GM19438 (cell line): ENCODE data around the gene RALB.
"Not testable (repeated sequence)": the region's sequence is repeated elsewhere in the genome, so short reads cannot be mapped to it uniquely, and the experiment has no call there.

Experiments
- ATAC-seq: cut with Tn5 transposase; IDR thresholded peaks from one replicate; pipeline ENCODE4 v1.9.1; 2021; ENCODE audit warnings: low read depth; ENCODE audit not compliant: unreplicated experiment

The RALB gene

DNA sequence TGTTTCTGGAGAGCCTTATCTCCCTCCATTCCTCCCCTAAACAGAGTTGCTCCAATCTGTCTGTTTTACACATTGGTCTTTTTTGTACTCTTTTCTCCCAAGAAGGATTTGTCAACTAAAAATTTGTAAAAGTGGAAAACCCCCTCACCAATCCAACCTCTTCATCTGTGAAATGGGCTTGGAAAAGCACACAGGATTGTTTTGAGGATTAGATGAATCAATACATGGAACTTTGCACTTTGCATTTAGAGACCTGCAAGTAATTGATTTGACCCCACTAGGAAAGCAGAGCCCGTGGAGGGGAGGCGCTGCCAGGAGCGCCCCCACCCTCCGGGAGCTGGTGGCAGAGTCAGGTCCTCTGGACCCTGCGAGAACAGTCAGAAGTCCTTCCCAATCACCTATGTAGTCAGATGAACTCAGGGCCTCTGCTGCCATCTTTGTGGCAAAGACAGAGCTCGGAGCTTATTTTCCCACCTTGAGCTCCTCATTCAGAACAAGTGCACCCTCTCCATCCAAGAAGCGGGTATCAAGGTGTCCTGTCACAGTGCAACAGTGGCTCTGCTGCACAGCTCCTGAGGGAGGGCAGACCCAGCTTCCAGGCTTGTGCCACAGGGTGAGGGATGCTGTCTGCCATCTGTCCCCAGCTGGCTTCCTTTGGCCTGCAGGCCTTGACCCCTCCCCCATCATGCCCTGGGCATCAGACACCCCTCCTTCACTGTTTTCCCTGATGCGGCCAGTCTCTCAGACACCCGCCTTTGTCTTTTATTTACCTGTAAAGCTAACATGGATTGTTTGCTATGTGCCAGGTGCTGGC, 27.7 kb upstream of the RALB start:
- ATAC-seq = no peak

DNA sequence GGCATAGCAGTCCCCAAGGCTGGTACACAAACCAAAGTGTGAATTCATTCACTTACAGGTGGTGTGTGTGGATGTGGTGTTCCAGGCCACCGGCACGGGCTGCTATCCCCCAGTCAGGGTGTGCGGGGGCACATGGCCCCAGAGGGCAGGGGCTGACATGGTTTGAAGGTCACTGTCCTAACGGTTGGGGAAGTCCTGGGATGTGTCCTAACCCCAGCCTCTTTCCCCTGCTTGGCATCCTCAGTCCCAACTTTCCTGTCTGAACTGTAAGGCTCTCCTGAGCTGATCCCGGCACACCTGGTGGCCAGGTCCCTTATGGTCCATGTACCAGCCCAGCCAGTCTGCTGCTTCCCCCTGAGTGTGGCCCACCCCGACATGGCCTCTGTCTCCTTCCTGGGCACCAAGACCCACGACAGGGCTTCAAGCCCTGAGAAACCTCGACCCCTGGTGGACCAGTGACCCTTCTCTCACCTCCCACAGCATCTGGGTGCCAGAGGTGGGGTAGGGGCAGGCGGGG, 27.0 kb upstream of the RALB start:
- ATAC-seq = no peak

DNA sequence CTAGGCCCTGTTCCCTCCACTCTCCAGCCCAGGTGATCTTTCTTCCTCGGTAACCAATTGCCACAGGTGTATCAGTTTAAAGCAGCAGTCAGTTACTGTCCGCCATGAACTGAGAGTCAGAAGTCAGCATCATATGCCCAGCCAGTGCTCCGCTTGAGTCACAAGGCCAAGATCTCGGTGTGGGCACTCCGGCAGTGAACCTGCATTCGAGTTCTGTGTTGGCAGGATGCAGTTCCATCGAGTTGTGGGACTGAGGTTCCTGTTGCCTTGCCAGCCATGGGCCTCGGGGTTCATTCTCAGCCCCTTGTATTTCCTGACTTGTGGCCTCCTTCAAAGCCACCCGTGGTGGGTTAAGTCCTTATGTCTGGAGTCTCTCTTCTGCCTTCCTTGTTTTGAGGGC, 26.3 kb upstream of the RALB start:
- no peak for ATAC-seq

DNA sequence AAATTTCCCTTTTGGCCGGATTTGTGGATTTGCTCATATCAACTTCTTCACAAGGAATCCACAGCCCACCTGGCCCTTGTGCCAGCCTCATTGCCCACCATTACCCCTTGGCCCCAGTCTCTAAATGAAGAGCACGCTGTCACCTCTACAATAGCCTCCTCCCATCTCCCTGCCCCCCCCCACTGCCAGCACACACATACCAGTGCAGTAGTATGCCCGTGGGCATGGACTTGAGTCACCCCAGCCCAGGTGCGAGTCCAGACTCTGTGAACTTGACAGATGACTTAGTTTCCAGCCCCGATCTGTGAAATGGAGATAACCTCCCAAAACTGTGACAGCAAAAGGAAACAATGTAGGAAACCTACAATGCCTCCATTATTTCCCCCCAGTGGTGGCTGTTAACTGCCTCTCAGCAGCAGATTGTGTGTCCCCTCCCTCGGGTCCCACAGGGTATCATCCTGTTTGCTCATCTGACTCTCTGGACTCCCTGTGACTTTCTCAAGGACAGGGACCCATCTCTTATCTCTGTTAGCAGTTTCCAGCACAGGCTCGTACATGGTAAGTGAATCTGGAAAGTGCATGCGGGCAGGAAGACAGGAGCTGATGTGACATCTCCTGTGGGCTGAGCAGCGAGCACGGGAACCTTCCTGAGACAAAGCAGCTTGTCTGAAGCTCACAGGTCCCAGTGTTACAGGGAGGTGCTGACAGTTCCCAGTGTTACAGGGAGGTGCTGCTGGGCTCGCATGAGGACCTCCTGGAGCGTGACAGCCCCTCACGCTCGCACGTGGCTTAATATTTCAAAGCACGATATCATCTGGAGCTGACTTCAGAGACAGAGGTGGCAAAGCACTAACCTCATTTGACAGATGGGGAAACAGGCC, 25.3 kb upstream of the RALB start:
- no peak for ATAC-seq

DNA sequence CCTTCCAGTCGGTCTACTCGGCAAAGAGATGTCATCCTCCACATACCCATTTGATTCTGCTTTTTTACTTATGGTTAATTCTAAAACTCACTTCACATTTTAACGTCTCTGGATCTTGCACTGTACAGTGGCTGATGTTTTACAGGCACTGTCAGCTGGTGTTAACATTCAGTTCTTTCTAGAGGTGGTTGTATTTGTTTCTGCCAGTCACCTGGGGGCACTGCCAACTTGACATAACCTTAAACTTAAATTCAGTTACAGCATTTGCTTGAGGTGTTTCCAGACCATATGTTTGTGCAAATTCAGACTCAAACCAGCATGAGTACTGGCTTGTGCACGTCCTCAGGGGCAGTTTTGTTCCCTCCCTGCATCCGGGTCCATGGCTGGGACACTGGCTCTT, 24.1 kb upstream of the RALB start:
- no peak for ATAC-seq

DNA sequence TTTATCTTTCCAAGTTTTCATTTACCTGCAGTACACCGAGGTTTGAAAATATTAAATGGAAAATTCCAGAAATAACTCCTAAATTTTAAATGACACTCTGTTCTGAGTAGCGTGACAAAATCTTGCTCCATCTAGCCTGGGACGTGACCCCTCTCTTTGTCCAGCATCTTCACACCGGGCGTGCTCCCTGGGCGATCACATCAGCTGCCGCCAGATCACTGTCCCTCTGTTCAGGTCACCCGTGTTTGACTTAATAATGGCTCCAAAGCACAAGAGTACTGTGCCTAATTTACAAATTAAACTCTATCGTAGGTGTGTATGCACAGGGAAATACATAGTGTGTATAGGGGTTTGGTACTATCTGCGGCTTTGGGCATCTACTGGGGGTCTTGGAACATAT, 23.3 kb upstream of the RALB start:
- ATAC-seq = no peak

DNA sequence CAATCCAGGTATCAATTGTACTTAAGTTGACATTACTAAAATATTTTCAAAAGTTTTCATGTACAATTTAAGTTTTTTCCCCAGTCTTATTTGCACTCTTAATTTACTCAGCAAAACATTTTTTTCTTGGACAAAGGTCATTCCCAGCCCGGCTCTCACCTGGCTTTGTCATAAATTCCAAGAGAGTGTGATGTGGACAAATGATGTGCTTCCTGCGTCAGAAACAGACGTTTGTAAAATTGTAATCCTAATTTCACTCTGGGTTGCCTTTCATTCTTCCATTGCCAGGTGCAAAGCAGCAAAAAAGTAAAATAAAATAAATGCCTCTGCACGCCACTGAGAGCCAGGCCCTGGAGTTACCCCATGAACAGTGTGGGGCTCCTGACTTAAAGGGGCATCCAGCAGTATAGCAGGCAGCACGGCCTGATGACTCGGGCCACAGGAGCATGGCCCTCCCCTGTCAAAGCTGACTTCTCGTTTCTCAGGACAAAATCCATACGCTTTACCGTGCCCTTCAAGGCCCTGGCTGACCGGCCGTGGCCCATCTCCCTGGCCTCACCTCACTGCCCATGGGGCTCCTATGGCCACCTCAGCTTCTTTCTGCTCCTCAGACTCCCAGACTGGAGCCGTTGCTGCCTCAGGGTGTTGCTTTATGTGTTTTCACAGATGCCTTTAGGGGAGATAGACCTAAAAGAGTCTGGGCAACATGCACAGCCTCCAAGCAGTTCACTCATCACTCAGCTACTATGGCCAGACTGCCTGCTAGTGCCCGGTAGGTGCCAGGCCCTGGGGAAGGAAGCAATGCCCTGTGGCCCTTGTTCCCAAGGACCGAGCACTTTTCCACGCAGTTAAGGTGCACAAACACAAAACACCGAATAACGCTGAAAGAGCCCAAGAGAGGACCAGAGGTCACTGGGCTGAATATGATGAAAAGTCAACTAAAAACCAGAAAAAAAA, 21.9 kb upstream of the RALB start:
- ATAC-seq = no peak

DNA sequence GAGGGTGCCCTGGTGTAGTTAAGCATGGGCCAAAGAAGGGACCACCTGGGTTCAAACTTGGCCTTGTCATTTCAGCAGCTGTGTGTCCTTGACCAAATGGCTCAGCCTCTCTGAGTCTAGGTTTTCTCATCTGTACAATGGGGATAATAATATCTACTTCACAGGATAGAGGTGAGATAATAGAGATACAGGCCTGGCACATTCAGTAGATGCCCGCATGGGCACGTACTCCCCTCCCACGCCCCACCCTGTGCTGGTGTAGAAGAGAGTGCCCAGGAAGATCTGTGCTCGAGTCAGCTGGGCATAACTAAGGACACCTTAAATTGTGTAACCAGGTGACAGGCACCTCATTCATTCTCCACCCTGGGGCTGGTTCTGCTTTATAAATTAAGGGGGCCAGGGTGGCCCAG, 21.1 kb upstream of the RALB start:
- ATAC-seq = no peak

DNA sequence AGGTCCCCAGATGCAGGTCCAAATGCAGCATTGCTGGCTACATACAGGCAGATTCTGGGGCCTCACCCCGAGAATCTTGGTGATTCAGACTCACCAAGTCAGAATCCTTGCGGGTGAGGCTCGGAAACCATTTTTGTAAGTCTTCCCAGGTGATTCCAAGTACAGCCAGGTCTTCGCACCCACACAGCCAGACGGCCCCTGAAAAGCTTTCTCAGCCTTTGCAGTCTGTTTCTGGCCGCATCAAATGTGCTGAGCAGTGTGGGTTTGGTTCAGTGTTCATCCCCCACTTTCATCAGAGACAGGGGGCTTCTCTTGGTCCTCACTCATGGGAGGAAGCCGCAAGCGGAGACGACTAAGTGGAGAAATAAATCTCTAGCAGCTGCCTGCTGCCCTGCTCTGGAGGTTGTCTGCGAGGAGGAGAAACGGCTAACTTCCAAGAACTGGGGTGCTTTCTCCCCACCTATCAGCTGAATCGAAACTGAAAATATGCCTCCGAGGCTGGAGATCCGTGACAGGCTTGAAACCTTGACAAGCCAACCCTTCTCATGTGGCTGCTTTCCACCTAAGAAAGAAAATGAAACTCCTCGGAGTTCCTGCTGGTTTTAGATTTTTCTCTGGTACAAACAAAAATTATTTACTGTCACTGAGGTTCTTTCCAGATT, 20.5 kb upstream of the RALB start:
- ATAC-seq = peak; percentile 76

DNA sequence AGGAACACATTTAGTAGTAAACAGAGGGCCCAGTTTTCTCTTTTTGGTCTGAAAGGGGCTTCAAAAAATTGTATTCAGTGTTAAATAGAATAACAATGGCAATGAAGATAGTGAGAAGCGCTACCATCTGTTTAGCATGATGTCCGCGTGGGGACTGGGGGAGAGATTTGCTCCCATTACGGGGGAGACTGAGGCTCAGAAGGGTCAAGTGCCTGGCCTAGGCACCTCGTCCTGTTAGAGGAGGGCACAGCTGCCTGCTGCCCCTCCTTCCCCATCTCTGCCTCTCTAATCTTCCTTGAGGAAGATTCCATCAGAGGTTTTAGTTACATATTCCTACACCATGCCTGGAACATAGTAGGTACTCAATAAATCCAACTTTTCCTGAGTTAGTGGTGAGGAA, 19.4 kb upstream of the RALB start:
- no peak for ATAC-seq

DNA sequence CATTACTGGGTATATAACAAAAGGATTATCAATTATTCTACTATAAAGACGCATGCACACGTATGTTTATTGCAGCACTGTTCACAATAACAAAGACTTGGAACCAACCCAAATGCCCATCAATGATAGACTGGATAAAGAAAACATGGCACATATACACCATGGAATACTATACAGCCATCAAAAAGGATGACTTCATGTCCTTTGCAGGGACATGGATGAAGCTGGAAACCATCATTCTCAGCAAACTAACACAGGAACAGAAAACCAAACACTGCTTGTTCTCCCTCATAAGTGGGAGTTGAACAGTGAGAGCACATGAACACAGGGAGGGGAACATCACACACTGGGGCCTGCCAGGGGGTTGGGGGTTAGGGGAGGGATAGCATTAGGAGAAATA, 17.5 kb upstream of the RALB start:
- ATAC-seq = not testable (repeated sequence)

DNA sequence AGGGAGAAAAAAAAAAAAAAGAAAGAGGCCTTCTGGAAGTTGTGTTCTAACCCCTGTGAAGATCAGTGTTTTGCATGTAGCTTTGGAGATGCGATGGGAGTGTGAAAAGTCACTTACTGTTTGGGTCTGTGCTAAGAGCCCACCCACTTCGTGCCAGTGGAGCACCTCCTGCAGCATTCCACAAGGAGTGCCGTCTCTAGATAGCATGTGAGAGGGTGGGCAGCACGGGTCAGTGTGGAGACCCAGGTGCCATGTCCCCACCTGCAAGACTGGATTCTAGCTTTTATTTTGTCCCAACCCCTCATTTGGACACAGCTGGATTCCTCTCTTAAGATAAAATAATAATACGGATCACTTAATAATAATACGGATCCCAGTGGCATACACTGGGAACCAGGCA, 17.0 kb upstream of the RALB start:
- no peak for ATAC-seq

DNA sequence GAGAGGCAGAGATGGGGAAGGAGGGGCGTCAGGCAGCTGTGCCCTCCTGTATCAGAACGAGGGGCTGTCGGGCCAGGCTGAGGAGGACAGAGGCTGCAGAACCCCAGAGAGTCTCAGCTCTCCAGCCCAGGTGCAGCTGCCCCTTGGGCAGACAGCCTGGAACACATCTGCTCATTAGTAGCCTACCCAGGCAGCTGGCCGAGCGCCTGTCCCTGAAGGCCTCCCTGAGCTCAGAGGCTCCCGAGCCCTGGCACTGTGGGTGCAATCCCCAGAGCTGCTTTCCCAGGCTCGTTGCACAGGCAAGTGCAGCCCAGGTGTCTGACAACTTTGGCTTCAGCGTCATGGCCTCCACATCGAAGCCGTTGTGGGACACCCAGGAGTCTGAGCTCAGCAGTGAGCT, 16.3 kb upstream of the RALB start:
- no peak for ATAC-seq

DNA sequence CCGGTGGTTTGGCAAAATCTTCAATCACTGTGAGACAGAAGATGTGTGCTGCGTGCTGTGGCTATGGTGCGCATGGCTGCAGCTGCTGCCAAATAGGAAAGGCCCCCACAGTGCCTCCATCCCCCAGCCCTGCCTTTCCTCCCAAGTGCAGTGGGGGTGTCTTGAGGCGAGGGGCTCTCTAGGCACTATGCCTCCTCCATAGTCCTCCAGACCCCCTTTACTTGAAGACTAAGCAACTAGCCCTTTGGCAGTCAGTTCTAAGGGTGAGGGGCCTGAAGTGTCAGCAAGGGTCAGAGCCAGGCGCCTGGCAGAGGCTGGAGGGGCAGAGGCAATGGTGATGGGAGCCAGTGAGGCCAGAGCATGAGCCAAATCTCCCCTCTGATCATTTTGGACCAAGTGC, 15.9 kb upstream of the RALB start:
- no peak for ATAC-seq

DNA sequence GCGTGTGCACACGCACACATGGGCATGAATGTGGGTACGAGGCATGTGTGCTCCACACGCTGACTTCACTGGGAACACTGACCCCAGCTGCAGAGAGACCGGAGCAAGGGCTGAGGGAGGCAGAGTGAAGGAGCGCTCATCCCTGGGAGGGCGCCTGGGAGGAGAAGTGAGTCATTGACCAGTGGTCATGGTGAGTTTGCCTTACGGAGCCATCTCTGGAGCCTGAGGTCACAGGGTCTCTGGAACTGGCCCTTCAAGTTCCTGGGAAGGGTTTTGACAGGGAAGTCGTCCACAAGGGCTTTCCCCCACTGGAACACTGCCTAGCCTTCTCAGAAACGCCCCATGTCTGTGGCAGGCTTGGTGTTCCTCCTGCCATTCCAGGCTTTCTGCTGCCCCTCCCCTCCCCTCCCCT, 15.2 kb upstream of the RALB start:
- ATAC-seq = no peak

DNA sequence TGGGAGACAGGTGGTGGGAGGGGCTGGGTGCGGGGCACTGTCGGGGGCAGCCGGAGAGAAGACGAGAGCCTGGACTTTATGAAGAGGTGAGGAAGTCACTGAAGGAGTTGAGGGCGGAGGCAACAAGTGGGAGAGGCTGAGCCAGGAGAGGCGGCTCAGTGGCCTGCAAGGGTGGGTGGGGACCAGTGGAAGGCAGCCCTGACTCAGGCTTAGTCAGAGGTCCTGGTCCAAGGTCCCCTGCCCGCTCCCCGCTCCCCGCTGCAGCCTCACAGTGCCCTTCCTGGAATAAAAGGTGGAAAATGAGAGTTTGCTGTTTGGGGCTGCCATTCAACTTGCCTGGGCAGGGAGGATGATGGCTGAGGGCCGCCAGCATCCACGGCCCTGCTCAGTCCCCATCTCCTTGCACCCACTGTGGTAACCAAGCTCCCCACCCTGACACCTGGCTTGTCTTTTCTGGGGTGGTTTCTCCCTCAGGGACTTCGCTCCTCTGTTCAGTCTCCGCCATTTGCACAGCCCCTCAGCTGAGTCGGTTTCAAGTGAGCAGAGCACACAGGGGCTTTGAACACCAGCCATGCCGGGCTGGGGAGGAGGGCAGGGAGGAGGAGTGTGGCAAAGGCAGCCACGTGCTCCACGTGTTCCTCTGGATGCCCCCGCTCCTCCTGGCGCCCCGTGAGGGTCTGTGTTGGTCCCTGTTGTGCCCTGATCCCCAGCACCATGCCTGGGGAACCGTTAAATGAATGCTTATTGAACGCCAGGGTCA, 13.7 kb upstream of the RALB start:
- no peak for ATAC-seq

DNA sequence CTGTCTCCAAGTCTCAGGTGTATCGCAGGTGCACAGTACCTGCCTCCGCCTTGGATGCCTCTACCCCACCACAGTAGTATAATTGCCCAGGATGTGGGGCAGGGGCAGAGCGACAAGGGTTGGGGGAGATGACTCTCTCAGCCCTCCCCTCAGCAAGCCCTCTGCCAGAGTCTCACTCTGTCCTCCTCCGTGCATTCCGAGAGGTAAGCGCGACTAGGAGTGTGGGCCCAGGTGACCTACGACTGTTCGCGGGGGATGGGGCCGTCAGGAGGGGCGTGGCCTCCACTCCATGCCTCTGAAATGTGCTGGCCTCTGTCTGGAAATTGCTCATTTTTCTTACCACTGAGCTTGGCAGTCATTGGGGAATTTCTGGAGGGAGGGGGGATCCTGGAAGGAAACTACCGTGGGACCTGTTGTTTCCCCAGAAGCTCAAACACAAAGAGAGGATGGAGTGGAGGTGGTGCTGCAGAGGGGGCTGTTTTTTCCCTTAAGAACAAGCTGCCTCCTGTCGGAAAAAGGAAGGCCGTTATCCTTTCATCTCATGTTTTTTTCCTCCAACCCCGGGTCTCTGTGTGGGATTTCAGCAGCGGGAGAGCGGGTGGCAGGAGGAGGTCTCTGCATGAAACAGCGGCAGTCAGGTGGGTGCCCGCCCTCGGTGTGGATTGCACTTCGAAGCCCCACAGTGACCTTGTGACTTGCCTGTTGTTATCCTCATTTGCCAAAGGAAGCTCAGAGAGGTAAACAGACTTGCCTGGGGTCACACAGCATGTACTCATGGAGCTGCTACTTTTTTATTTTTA, 13.0 kb upstream of the RALB start:
- no peak for ATAC-seq

DNA sequence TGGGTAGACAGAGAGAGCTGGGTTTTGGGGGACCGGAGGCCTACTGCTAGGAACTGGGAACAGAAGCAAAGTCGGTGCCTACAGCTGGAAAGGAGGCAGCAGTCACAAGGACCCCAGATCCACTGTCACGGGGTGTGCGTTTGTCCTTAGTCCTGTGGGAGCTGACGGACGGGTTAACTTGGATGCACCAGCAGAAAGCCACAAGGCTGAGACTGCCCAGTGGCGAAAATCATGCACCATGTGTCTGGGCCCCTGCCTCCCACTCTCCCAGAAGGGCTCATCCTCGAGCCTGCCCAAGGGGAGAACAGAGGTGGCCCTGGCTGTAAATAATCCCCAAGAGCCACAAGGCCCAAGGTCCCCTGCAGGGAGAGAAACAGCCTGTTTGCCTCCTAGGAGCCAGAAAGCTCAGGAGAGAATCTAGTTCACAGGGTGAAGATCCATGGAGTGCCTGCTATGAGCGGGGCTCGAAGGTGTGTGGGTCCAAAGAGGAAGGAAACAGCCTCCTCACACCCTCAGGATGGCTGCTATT, 11.7 kb upstream of the RALB start:
- no peak for ATAC-seq
